ENCODE data around the gene TMEM54. TPM values are rescaled to one million over a fixed set of nuclear protein-coding genes. Genes with fewer than 3 reads are reported as not detected.

Gene TMEM54
- total RNA-seq, 2 experiments from 2014 or later = 3.6 to 4.0 TPM

GRCh38 chr1:32892368-32893197 lies 8.6 kb downstream of the TMEM54 start:
- Mint-ChIP-seq H3K36me3 (no peaks in the 10 kb centered on the region), H3K9me3 (no peaks in the 10 kb centered on the region), H3K4me3 (no peak overlapping the region), H3K27me3 (peaks cover 56% of the 10 kb centered on the region), H3K27ac (no peak overlapping the region), H3K4me1 (ENCODE audit: low read depth) (peaks cover 9% of the 10 kb centered on the region)
- intact Hi-C loops (cut with micrococcal nuclease) = no loop called here
- ChIA-PET POLR2A (interaction anchor here (0.6 kb wide), 1 partner anchor 132 kb away, joined by 3 read pairs; no protein-coding TSS in a partner anchor), CTCF (interaction anchor here (0.6 to 3.6 kb wide), 23 partner anchors 12 to 282 kb away, joined by 3 to 21 read pairs (median 4); partner anchors contain the start of gene AZIN2)
- peak; percentile 59 for DNase-seq

- POLR2A ChIA-PET = no interaction called here
- Mint-ChIP-seq H3K9me3 (no peaks in the 10 kb centered on the region), H3K4me1 (ENCODE audit: low read depth) (peaks cover 9% of the 10 kb centered on the region), H3K27ac (no peak overlapping the region), H3K27me3 (peaks cover 60% of the 10 kb centered on the region), H3K36me3 (no peaks in the 10 kb centered on the region), H3K4me3 (no peak overlapping the region)
- CTCF ChIA-PET = interaction anchor here (0.6 to 3.3 kb wide), 7 partner anchors 13 to 283 kb away, joined by 3 to 16 read pairs (median 5); no protein-coding TSS in a partner anchor
- intact Hi-C loops (cut with micrococcal nuclease) = no loop called here
- DNase-seq = no peak
These were observed 9.6 kb downstream of the TMEM54 start for GRCh38 chr1:32891630-32892029.

DNA sequence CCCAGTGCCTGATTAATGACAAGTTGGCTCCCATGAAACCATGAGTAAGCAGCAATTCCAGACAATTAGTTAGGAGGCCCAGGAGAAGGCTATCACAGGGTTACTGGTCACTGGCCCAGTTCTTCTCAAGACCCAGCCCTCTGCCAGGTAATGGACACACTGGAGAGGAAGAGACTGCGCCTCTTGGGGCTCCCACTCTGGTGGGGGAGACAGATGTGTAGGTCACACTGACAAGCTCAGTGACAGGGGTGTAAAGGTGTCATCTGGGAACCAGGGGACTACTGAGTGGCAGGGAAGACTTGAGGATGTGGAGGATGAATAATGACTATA lies 10.0 kb downstream of the TMEM54 start:
- intact Hi-C loops (cut with micrococcal nuclease) = no loop called here
- Mint-ChIP-seq H3K4me3 (no peak overlapping the region), H3K36me3 (no peaks in the 10 kb centered on the region), H3K27ac (no peak overlapping the region), H3K9me3 (no peaks in the 10 kb centered on the region), H3K27me3 (peaks cover 59% of the 10 kb centered on the region), H3K4me1 (ENCODE audit: low read depth) (peaks cover 9% of the 10 kb centered on the region)
- CTCF ChIA-PET = interaction anchor here (1.1 to 3.3 kb wide), 4 partner anchors 12 to 195 kb away, joined by 3 to 16 read pairs (median 6); no protein-coding TSS in a partner anchor
- POLR2A ChIA-PET = no interaction called here
- no peak for DNase-seq

DNA sequence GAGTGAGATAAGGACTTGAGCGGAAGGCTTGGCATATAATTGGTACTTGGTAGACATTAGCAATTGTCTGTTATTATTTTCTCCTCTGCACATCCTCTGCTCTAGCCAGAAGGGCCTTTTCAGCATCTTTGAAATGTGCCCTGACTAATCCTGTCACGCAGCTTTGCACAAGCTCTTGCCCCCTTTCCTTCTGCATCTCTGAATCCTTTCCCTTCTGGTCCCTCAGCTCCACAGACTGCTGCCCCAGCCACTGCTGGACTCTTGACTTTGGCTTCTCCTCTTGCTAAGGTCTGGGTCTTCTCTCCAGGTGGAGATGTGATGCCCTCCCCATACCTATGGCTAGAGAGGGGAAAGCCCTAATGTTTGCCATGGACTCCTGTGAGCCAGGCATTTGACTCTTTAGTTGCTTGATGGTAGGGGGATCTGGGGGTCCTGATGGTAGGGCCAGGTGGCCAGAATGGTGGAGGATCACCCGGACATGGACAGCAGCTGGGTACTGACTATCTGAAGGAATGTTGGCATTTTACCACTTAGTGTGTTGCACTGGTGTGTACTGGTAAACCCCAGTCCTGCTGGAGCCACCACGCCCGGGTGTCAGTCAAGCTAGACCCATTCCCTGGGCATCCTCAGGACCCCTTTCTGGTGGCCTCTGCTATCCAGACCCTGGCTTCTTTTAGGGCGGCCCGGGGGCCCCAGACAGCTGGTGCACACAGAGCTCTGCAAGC lies 10.5 kb downstream of the TMEM54 start:
- peaks cover 58% of the 10 kb centered on the region for H3K27me3 Mint-ChIP-seq
- ChIA-PET CTCF (interaction anchor here (0.9 to 3.3 kb wide), 4 partner anchors 12 to 196 kb away, joined by 3 to 16 read pairs (median 4); no protein-coding TSS in a partner anchor), POLR2A (no interaction called here)
- H3K27ac Mint-ChIP-seq = no peak overlapping the region
- H3K36me3 Mint-ChIP-seq = no peaks in the 10 kb centered on the region
- no peak for DNase-seq
- no peak overlapping the region for H3K4me3 Mint-ChIP-seq
- peaks cover 9% of the 10 kb centered on the region for H3K4me1 Mint-ChIP-seq (ENCODE audit: low read depth)
- H3K9me3 Mint-ChIP-seq = no peaks in the 10 kb centered on the region
- intact Hi-C loops (cut with micrococcal nuclease) = no loop called here

DNA sequence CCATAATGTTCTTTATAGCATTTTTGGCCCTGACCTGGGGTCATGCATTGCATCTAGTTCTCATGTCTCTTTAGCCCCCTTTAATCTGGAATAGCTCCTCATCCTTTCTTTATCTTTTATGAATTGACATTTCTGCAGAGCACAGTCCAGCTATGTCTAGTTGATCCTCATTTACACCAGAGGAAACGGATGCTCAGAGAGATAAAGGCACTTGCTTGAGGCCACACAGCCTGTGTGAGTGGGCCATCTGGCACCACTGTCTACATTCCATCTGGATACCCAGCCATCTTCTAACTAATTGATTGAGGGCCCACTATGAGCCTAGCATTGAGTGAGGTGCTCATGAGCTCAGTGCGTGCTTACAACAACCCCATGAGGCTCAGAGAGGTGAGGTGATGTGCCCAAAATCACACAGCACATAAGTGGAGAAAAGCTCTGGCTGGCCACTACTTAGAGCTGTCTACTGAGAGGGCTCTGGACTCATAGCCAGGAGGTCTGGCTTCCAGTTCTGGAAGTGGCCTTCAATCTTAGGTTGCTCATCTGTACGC lies 11.4 kb downstream of the TMEM54 start:
- no peak for DNase-seq
- CTCF ChIA-PET = interaction anchor here (0.9 to 1.6 kb wide), 3 partner anchors 11 to 17 kb away, joined by 3 to 4 read pairs (median 3); no protein-coding TSS in a partner anchor
- Mint-ChIP-seq H3K36me3 (no peaks in the 10 kb centered on the region), H3K27me3 (peaks cover 65% of the 10 kb centered on the region), H3K4me3 (no peak overlapping the region), H3K27ac (no peak overlapping the region), H3K4me1 (ENCODE audit: low read depth) (peaks cover 13% of the 10 kb centered on the region), H3K9me3 (no peaks in the 10 kb centered on the region)
- intact Hi-C loops (cut with micrococcal nuclease) = no loop called here
- POLR2A ChIA-PET = no interaction called here

DNA sequence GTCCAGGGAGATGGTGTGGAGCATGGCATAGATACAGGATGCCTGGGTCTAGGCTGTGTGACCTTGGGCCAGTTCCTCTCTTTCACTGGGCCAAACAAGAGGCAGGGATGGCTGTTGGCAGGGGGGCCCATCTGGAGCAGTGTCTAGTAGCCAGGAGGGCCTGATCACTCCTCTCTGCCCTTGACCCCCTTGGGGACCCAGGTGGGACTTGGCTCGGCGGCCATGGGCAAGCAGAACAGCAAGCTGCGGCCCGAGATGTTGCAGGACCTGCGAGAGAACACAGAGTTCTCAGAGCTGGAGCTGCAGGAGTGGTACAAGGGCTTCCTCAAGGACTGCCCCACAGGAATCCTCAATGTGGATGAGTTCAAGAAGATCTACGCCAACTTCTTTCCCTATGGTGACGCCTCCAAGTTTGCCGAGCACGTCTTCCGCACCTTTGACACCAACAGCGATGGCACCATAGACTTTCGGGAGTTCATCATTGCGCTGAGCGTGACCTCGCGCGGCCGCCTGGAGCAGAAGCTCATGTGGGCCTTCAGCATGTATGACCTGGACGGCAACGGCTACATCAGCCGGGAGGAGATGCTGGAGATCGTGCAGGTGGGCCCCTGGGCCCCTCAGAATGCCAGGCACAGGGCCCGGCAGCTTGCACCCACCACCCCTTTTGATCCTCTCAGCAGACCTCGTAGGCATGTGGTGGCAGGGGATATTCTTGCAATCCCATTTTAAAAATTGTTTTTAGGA lies 12.3 kb downstream of the TMEM54 start:
- peaks cover 13% of the 10 kb centered on the region for H3K4me1 Mint-ChIP-seq (ENCODE audit: low read depth)
- no peaks in the 10 kb centered on the region for H3K36me3 Mint-ChIP-seq
- CTCF ChIA-PET = interaction anchor here (1.6 kb wide), 1 partner anchor 13 kb away, joined by 3 read pairs; no protein-coding TSS in a partner anchor
- H3K9me3 Mint-ChIP-seq = no peaks in the 10 kb centered on the region
- no peak for DNase-seq
- no peak overlapping the region for H3K4me3 Mint-ChIP-seq
- POLR2A ChIA-PET = no interaction called here
- H3K27ac Mint-ChIP-seq = no peak overlapping the region
- H3K27me3 Mint-ChIP-seq = peaks cover 71% of the 10 kb centered on the region
- intact Hi-C loops (cut with micrococcal nuclease) = no loop called here

GRCh38 chr1:32888134-32888533 lies 13.1 kb downstream of the TMEM54 start:
- DNase-seq = no peak
- Mint-ChIP-seq H3K9me3 (no peaks in the 10 kb centered on the region), H3K27ac (no peak overlapping the region), H3K4me3 (no peak overlapping the region), H3K27me3 (peaks cover 77% of the 10 kb centered on the region), H3K4me1 (ENCODE audit: low read depth) (peaks cover 13% of the 10 kb centered on the region), H3K36me3 (no peaks in the 10 kb centered on the region)
- POLR2A ChIA-PET = no interaction called here
- intact Hi-C loops (cut with micrococcal nuclease) = no loop called here
- CTCF ChIA-PET = interaction anchor here (0.7 kb wide), 1 partner anchor 126 kb away, joined by 3 read pairs; no protein-coding TSS in a partner anchor

GRCh38 chr1:32887623-32888022 lies 13.6 kb downstream of the TMEM54 start:
- Mint-ChIP-seq H3K27me3 (peaks cover 75% of the 10 kb centered on the region), H3K27ac (no peak overlapping the region), H3K9me3 (no peaks in the 10 kb centered on the region), H3K36me3 (no peaks in the 10 kb centered on the region), H3K4me3 (no peak overlapping the region), H3K4me1 (ENCODE audit: low read depth) (peaks cover 11% of the 10 kb centered on the region)
- intact Hi-C loops (cut with micrococcal nuclease) = no loop called here
- no peak for DNase-seq
- ChIA-PET CTCF (interaction anchor here (0.7 to 1.3 kb wide), 4 partner anchors 10 to 200 kb away, joined by 3 to 4 read pairs (median 4); no protein-coding TSS in a partner anchor), POLR2A (no interaction called here)

GRCh38 chr1:32886828-32887414 lies 14.3 kb downstream of the TMEM54 start:
- Mint-ChIP-seq H3K9me3 (no peaks in the 10 kb centered on the region), H3K36me3 (no peaks in the 10 kb centered on the region), H3K27me3 (peaks cover 69% of the 10 kb centered on the region), H3K27ac (no peak overlapping the region), H3K4me3 (no peak overlapping the region), H3K4me1 (ENCODE audit: low read depth) (peaks cover 4% of the 10 kb centered on the region)
- no peak for DNase-seq
- intact Hi-C loops (cut with micrococcal nuclease) = no loop called here
- POLR2A ChIA-PET = interaction anchor here (0.6 kb wide), 1 partner anchor 65 kb away, joined by 3 read pairs; no protein-coding TSS in a partner anchor
- CTCF ChIA-PET = interaction anchor here (0.6 to 1.7 kb wide), 8 partner anchors 11 to 200 kb away, joined by 3 to 6 read pairs (median 3); no protein-coding TSS in a partner anchor

DNA sequence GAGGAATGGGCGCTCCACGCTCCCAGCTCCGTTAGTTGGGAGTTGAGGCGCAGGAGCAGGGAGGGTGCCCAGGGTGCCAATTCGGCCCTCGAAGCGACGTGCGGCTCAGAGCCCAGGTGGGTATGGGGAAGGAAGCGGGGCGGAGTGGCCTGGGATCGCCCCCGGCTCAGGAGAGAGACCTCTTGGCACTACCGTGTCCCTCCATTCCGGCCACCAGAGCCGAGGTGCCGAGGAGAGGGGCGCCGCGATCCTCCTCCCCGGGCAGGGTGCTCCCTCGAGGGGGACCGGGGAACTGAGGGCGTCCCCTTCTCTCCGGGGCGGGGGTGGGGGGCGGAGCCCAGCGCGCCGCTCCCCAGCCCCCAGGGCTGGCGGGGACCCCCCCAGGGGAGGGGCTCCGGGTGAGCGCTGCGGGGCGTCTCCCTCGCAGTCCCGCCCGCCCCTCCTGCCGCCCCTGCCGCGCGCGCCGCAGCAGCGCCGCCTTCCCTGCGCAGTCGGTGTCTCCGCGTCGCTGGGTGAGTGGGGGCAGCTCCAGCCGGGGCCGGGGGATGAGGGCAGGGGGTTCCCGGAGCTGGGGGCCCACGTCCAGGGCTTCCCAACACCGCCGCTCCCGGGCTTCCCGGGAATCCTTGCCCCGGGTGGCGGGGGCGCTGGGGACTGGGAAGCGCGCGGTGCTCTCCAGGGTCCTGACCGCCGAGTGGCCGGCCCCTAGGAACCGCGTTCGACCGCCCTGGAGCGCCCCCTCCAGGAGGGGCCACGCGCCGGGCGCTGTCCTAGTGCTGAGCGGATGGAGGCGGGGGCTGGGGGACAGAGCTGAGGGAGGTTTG lies 15.0 kb downstream of the TMEM54 start, which contains the start of gene HPCA:
Gene HPCA, plus strand, starts transcription at position 488 of the 824 bp plus-strand sequence. CDS start 2,408 bp downstream, outside the sequence.
- H3K27ac Mint-ChIP-seq = no peak within 1 kb of the TSS
- peaks cover 4% of the 10 kb centered on the region for H3K4me1 Mint-ChIP-seq (ENCODE audit: low read depth)
- H3K4me3 Mint-ChIP-seq = no peak within 1 kb of the TSS
- peak; percentile 66 for DNase-seq
- intact Hi-C loops (cut with micrococcal nuclease) = no loop called here
- no peaks in the 10 kb centered on the region for H3K9me3 Mint-ChIP-seq
- ChIA-PET CTCF (interaction anchor here (0.6 to 1.8 kb wide), 10 partner anchors 8 to 201 kb away, joined by 3 to 7 read pairs (median 4); no protein-coding TSS in a partner anchor), POLR2A (interaction anchor here (0.6 kb wide), 1 partner anchor 66 kb away, joined by 3 read pairs; no protein-coding TSS in a partner anchor)
- H3K27me3 Mint-ChIP-seq = peaks cover 63% of the 10 kb centered on the region
- H3K36me3 Mint-ChIP-seq = no peaks in the 10 kb centered on the region

Data from activated CD4-positive, alpha-beta memory T cell treated with anti-CD3 and anti-CD28 coated beads for 36 hours (primary cell).